Left ventricle myocardium superior (tissue), 1 donor: Measurements from ENCODE around the gene TMEM121B. TPM values are rescaled to one million over a fixed set of nuclear protein-coding genes. Genes with fewer than 3 reads are reported as not detected.

Source experiments
- ATAC-seq: fragments of 200-7000 bp; cut with Tn5 transposase; one replicate; pipeline ENCODE4 v1.9.1; 2020; ENCODE audit warnings: mild to moderate bottlenecking, moderate library complexity
- DNase-seq: peaks from one replicate; pipeline ENCODE4 v3.0.0-alpha.2; 2020
- intact Hi-C: fragments of 100-400 bp; cut with micrococcal nuclease; formaldehyde crosslinking; loops from one replicate; pipeline ENCODE4 v1.11.0; 2022
- total RNA-seq: library from RNA; stranded (reverse); fragmentation: NEBNext Ultra II Directional; extraction: Animal tissue kit (Norgen Biotek cat#: 25700); gene quantifications from one replicate; pipeline ENCODE4 v1.2.1, GENCODE V29; 2021
- donor health status: DM: no; HTN: yes; CAD: no; lungs with severe emphysema.

TMEM121B gene
- total RNA-seq, 1 donor from 2014 or later: 1.7 TPM

- intact Hi-C loops: no loop called here
- ATAC-seq (no peak), DNase-seq (no peak)
Observed at GRCh38 chr22:17101475-17102296, 19.5 kb downstream of the TMEM121B start.

GRCh38 chr22:17100621-17101020 lies 20.5 kb downstream of the TMEM121B start:
- DNase-seq (no peak), ATAC-seq (no peak)
- intact Hi-C loops: no loop called here

- peak; percentile 76 for ATAC-seq
- intact Hi-C loops: no loop called here
Observed at GRCh38 chr22:17098379-17098819, 22.8 kb downstream of the TMEM121B start.

GRCh38 chr22:17097701-17098100 lies 23.5 kb downstream of the TMEM121B start:
- no peak for DNase-seq
- intact Hi-C loops: no loop called here
- no peak for ATAC-seq

More at GRCh38 chr22:17098379-17098819, 22.8 kb downstream of the TMEM121B start:
- DNase-seq: no peak

- no peak for ATAC-seq
- DNase-seq: no peak
- intact Hi-C loops: no loop called here
Observed at GRCh38 chr22:17097062-17097461, 24.1 kb downstream of the TMEM121B start.

DNA sequence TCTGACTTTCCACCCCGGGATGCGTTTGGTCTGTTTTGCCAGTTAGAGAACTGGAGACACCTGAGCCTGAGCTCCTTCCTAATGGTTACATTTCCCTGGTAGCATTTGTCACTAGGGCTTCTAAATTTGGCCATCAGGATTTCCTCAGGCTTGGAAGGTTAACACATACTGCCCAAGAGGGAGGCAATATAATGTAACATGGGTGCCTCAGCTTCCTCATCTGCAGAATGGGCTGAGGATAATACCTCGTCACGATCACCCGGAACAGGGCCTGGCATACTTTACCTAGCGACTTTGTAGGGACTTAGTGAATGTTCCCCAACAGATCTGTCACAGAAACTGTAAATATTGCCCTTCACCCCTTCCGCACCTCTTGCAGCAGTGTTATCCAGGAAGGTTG lies 25.1 kb downstream of the TMEM121B start:
- intact Hi-C loops: no loop called here
- no peak for ATAC-seq
- no peak for DNase-seq

- DNase-seq (no peak), ATAC-seq (no peak)
- intact Hi-C loops: no loop called here
Observed at GRCh38 chr22:17095538-17095937, 25.6 kb downstream of the TMEM121B start.

DNA sequence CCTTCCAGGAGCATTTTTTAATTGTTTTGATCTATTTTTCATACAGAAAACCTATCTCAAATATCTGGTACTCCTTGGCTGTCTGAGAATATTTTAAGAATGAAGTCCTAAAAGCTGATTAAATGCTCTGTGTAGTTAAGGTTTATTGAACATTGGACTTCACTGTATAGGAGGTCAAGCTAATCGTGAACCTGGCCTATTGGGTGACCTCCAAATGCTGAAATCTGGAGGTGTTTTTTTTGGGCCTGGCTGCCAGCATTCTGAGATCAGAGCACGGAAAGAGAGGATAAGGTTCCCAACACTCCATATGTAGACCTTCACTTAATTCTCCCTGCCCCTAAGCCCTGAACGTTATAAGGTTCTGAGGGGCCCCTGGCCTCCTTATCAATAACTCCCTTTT lies 28.1 kb downstream of the TMEM121B start:
- DNase-seq (no peak), ATAC-seq (no peak)
- intact Hi-C loops: no loop called here

DNA sequence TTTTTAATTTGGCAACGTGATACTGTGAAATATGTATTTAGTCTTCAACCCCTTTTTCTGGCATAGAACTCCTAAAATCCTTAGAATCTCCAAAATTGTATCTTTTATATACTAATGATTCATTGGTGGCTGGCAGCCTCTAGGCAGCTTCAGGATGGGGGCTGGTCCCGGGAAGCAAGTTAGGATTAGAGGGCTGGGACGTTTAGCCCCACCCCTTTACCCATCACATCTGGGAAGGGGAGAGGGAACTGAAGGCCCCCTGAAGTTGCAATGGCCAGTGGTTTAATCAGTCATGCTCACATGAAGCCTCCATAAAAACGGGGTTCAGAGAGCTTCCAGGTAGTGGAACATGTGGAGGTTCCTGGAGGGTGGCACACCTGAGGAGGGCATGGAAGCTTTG lies 29.3 kb downstream of the TMEM121B start:
- no peak for DNase-seq
- intact Hi-C loops: no loop called here

GRCh38 chr22:17090550-17090949 lies 30.6 kb downstream of the TMEM121B start:
- intact Hi-C loops: no loop called here
- ATAC-seq (no peak), DNase-seq (no peak)

More for the DNA sequence above, 29.3 kb downstream of the TMEM121B start:
- no peak for ATAC-seq

- intact Hi-C loops: no loop called here
- DNase-seq (no peak), ATAC-seq (no peak)
Observed at GRCh38 chr22:17087498-17088131, 33.5 kb downstream of the TMEM121B start.

DNA sequence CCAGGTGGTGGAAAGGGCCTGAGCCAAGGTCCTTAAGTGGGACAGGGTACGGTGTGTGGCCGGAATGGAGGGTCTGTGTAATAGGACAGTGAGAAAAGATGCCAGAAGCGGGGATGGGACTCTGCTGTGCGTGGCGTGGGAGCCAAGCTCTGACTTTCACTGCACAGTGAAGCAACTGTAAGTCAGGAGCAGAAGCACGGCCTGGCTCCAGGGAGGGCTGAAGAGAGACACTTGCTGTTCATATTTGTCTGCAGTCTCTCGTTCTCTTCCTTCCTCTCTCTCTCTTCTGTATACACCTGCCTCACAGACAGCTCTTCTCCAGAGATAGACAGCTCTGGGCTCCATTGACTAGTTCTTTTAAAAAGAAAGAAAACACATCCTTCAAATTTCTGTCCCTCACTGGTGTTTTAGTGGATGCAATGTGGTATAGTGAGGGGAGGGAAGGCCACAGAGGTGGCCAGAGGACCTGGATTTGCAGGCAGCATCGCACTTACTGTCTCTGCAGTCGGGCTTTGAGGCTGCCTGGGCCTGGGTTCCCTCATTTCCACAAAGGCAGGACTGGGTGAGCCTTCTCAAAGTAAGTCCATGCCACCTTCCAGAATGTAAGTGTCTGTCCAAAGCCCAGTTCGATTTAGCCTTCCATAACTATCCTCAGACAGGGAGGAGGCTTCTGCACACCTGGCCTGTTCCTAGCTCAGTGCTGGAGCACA lies 34.2 kb downstream of the TMEM121B start:
- DNase-seq: no peak
- intact Hi-C loops: no loop called here
- no peak for ATAC-seq

GRCh38 chr22:17086296-17086695 lies 34.9 kb downstream of the TMEM121B start:
- intact Hi-C loops: no loop called here
- DNase-seq (no peak), ATAC-seq (no peak)

GRCh38 chr22:17085277-17086181 lies 35.6 kb downstream of the TMEM121B start:
- intact Hi-C loops: no loop called here
- DNase-seq (peak; percentile 68), ATAC-seq (peak; percentile 62)

GRCh38 chr22:17084554-17085276 lies 36.4 kb downstream of the TMEM121B start, which contains the start of gene IL17RA:
TSS of gene IL17RA (plus strand) at chr22:17085000. CDS start at chr22:17085092, 92 bp downstream.
- intact Hi-C loops: no loop called here

DNA sequence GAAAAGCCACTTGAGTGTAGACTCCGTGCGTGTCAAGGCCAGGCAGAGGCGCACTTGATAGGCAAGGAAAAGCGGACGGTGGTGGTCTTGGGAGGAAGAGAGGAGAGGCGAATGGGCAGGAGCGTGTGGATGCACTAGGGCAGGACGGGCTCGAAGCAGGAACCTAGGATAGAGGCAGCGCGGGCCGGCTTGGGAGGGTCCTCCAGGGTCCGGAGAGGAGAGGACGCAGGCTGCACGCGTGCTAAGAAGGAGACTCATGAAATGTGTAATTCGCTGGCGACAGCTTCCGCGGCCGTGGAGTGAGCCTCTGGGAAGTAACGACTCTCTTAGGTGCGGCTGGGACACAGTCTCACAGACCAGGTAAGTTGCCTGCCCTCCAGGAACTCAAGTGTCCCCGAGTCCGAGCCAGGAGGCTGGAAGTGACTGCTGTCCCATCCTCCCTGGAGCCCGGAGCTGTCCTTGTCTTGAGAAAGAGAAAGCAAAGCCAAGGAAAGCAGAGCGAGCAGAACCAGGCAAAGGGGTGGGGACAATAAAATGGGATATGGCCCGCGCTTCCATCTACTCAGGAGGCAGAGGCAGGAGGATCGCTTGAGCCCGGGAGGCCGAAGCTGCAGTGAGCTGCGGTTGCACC lies 37.2 kb downstream of the TMEM121B start:
- no peak for DNase-seq
- no peak for ATAC-seq
- intact Hi-C loops: no loop called here

More at GRCh38 chr22:17084554-17085276, 36.4 kb downstream of the TMEM121B start, which contains the start of gene IL17RA:
- peak; percentile 99 for ATAC-seq
- peak; percentile 92 for DNase-seq

GRCh38 chr22:17083255-17083654 lies 37.9 kb downstream of the TMEM121B start:
- ATAC-seq (no peak), DNase-seq (no peak)
- intact Hi-C loops: no loop called here

DNA sequence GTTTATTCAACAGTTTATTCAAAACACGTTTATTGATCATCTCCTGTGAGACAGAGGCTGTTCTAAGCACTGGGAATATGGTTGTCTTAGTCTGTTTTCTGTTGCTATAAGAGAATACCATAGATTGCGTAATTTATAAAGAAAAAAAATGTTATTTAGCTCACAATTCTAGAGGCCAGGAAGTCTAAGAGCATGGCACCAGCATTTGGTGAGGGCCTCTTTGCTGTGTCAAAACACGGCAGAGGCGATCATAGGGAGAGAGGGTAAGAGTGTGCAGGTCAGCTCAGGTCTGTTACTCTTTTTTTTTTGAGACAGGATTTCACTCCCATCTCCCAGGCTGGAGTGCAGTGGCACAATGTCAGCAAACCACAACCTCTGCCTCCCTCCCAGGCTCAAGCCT lies 41.6 kb downstream of the TMEM121B start:
- DNase-seq: no peak
- intact Hi-C loops: no loop called here
- ATAC-seq: no peak
